Muscle of back (tissue), 11 donors: ENCODE results near the gene MS4A4A. TPM values are rescaled to one million over a fixed set of nuclear protein-coding genes. Genes with fewer than 3 reads are reported as not detected.

Experiments used
- DNase-seq, 3 donors: peaks; one replicate each; pipeline versions ENCODE4 v3.0.0 to v3.0.0-alpha.2; 2013
- polyA plus RNA-seq, 10 donors: library from polyadenylated mRNA; unstranded; fragments of 120-200 nt; gene quantifications; one replicate each; pipeline ENCODE4 v1.2.1, GENCODE V29; 2013; ENCODE audit not compliant: insufficient read length in 10 of 10

MS4A4A gene
- polyA plus RNA-seq, 10 donors, result 7.2 to 15.3 (median 12.5) TPM

- DNase-seq, result no peak
Measured at GRCh38 chr11:60347084-60347797, 66.8 kb downstream of the MS4A4A start.

- no peak for DNase-seq
Measured at GRCh38 chr11:60348116-60348515, 67.7 kb downstream of the MS4A4A start.

- DNase-seq, result no peak
Measured at GRCh38 chr11:60349990-60350389, 69.5 kb downstream of the MS4A4A start.

- DNase-seq, result no peak
Measured at GRCh38 chr11:60357771-60358170, 77.3 kb downstream of the MS4A4A start.

Other genes starting within 250 kb of the MS4A4A start
- not detected for gene OOSP2, start 240.3 kb upstream of the MS4A4A start, polyA plus RNA-seq
- 1 to 10 TPM in 4 of 10 donors, under 1 TPM in 6; 0.38 to 1.6 (median 0.77) TPM for gene MS4A3, start 224.0 kb upstream of the MS4A4A start, polyA plus RNA-seq
- gene MS4A2, start 192.0 kb upstream of the MS4A4A start, polyA plus RNA-seq, result under 1 TPM; 0.04 to 0.69 (median 0.29) TPM
- 10 to 100 TPM; 18.6 to 29.1 (median 25.8) TPM for gene MS4A6A, start 97.6 kb upstream of the MS4A4A start, polyA plus RNA-seq
- gene MS4A4E, start 37.5 kb upstream of the MS4A4A start, polyA plus RNA-seq, result 1 to 10 TPM in 9 of 10 donors, under 1 TPM in 1; 0.83 to 2.4 (median 1.6) TPM
- not detected for gene MS4A6E, start 46.6 kb downstream of the MS4A4A start, polyA plus RNA-seq
- 10 to 100 TPM in 3 of 10 donors, 1 to 10 TPM in 7; 4.7 to 13.5 (median 8.4) TPM for gene MS4A7, start 97.9 kb downstream of the MS4A4A start, polyA plus RNA-seq
- under 1 TPM; 0.26 to 0.79 (median 0.32) TPM for gene MS4A14, start 115.8 kb downstream of the MS4A4A start, polyA plus RNA-seq
- not detected for gene MS4A5, start 148.9 kb downstream of the MS4A4A start, polyA plus RNA-seq
- gene MS4A1, start 175.2 kb downstream of the MS4A4A start, polyA plus RNA-seq, result 1 to 10 TPM in 3 of 10 donors, under 1 TPM in 6, not detected in 1; 0.05 to 2.3 (median 0.88) TPM
- not detected for gene MS4A12, start 212.1 kb downstream of the MS4A4A start, polyA plus RNA-seq
- gene MS4A13, start 234.7 kb downstream of the MS4A4A start, polyA plus RNA-seq, result not detected